ENCODE data around the gene AK1.

Gene AK1, protein sequence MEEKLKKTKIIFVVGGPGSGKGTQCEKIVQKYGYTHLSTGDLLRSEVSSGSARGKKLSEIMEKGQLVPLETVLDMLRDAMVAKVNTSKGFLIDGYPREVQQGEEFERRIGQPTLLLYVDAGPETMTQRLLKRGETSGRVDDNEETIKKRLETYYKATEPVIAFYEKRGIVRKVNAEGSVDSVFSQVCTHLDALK

DNA sequence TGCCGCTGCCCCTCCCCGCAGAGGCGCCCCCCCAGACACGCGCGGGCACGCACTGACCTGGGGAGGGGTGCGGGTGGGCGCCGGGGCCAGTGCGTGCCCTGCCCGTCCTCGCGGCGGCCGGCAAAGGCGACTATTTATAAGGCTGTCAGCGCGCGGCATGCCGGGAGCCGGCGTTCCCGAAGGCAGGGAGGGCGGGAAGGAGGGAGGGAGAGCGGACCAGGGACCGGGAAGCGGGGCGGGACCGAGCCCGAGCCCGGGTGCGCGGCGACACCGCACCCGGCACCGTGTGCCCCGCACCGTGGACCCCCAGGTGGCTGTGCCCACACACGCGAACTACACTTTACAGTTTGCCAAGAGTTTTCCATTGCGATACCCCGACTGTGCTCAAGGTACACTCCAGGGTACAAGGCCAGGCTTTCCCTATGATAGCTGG, at the start of gene AK1:
Gene AK1 (minus strand): TSS at position 110 of the 433 bp plus-strand sequence. CDS start 3,058 bp downstream, outside the sequence.
- DNase-seq (ENCODE audit: low spot score), result peak; percentile 87

DNA sequence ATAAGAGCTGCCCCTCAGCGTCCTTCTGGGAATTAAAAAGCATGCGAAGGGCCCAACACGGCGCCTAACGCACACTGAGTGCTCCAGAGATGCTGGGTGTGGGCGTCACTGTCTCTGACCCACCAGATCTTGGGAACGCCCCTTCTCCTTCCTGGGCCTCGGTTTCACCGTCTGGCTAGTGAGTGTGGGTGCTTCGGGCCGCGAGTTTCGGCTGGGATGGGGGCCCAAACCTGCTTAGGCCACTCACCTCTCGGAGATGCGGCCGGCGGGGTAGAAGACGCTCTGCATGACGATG, 49.4 kb upstream of the AK1 start:
- no peak for DNase-seq (ENCODE audit: low spot score)

DNA sequence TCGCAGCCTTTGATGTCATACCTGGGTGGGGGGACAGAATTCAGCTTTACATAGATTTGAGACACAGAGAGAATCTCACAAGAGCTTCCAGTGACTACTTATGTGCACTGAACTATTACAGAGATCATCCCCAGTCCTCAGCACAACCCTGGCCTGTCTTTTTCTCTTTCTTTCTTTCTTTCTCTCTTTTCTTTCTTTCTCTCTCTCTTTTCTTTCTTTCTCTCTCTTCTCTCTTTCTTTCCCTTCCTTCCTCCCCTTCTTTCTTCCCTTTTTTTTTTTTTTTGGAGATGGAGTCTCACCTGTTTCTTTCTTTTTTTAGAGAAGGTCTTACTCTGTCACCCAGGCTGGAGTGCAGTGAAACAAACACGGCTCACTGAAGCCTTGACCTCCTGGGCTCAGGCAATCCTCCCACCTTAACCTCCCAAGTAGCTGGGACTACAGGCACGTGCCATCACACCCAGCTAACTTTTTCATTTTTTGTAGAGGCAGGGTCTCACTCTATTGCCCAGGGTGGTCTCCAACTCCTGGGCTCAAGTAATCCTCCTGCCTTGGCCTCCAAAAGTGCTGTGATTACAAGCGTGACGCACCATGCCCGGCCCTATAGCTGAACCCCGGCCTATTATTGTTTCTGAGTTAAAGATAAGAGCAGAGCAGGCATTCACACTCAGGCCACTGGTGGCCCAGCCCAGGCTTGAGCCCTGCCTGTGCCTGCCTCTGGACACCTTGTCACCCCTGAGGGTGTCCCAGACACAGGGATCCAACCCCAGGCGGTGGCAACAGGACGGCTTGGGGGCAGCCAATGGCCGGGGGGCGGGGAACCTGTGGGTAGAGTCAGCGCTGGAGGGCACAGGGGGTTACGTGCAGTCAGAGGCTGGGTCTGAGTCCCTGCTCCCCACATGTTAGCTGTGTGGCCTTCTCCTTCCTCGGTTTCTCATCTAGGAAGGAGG, 48.8 kb upstream of the AK1 start:
- no peak for DNase-seq (ENCODE audit: low spot score)

DNA sequence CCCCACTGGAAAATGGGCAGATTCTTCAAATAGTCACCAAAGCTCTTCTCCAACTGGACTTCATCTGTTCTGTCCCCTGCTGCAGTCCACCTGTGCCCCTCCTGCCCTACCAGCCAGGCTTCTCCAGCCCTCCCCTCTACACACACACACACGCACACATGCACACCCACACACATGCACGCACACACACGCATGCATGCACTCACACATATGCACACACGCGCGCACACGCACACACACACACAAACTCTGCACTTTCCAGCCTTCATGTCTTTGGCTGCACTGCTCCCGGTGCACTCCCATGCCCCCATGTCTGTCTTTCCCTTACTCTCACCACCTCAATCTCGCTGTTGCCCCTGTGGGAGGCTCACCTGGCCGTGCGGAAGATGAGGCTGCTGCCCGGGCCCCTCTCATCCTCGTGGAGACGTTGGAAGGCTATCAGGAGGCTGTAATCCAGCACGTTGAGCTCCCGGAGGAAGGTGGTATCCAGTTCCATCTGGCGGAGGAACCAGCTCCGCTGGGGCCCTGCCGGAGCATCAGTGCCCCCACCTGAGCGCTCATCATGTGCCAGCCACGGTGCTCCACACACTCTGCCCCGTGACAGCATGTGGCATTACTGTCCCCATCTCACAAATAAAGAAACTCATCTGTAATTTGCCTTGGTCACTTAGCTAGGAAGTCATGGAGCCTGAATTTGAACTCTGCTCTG, 47.4 kb upstream of the AK1 start:
- DNase-seq (ENCODE audit: low spot score), result no peak

DNA sequence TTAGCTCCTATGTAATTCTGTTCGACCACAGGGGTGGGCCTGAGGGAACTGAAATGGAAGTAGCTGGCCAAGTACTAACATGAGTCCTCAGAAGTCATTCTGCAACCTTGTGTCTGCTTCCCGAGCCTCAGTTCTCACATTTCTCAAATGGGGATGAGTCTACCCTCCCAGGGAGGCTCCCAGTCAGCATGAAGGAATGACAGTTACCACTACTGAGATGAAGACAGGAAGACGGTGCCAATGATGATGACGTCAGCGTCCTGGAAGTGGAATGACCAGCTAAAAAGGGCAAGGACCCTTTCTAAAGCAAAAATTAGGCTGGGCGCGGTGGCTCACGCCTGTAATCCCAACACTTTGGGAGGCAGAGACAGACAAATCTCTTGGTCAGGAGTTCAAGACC, 46.3 kb upstream of the AK1 start:
- no peak for DNase-seq (ENCODE audit: low spot score)

DNA sequence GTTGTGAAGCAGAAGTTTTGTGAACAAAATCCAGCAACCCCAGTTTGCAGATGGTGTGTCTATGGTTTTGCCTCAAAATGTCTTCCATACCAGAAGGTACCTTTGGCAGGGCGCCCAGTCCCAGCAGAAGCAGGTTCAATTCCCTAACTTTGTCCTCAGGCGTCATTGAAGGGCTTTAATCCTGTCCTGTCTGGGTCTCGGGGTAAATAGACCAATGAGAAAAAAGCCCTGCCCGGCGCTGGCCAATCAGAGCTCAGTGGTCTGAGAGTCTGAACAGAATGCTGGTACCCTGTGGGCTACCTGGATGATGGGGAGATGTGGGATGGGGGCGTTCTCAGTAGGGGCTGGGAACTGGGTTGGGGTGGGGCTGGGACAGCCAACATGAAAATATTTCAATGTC, 45.6 kb upstream of the AK1 start:
- DNase-seq (ENCODE audit: low spot score), result no peak

DNA sequence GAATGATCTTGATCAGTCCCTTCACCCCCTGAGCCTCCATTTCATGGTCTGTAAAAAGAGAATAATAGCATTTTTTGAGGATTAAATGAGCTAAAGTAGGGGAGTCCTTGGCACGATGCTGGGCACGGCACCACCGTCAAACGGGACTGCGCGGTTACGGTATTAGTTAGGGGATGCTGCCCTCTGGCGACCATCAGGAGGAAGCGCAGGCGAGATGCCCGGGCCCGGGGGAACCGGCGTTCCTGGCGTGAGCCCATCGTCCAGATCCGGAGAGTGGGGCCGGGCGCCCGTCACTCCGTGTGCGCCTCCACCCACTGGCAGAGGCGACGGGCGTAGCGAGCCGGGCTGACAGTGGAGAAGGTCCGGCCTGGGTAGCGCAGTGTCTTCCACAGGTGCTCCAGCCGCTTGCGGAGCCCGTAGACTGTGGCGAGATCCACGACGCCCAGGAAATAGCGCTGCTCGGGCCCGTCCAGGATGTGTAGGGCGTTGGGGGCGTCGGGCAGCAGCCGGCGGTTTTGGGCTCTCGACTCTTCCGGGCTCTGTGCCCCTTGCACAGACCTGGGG, 44.2 kb upstream of the AK1 start:
- peak; percentile 79 for DNase-seq (ENCODE audit: low spot score)

DNA sequence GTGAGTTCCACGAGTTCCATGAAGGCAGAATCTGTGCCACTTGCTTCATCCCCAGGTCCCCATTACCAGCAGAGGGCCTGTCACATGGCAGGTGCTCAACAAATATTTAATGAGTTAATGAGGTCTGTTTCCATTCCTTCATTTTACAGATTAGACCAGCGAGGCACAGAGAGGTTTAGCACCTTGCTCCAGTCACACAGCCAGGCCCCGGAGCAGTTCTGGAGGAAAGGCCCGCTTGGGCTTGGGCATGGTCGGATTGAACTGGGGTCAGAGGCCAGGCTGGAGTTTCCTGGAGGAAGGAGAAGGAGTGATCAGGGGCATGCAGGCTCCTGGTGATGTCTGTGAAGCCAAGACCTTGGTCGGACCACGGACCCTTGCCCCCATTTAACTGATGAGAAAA, 43.3 kb upstream of the AK1 start:
- DNase-seq (ENCODE audit: low spot score), result no peak

DNA sequence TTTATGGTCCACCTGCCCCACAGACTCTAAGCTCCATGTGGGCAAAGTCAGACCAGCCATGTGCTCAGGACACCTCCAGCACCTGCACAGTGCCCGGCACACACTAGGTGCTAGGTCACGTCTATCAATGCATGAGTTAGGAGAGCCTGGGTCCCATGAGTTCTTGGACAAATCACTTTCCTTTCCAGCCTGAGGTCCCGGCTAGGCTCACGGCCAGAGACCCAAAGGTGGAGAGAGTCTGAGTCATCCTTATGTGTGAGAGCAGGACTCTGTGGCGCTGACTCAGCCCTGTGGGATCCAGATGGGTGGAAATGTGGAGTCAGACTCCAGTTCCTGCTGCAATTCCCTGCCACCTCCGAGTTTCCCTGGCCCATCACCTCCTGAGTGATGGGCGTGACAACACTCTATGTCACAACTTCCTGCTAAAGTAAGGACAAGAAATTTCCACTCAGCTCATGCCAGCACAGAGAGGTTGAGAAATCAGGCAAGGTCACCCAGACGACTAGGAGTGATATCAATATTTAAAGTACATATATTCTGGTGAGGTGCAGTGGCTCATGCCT, 41.9 kb upstream of the AK1 start:
- DNase-seq (ENCODE audit: low spot score), result no peak

DNA sequence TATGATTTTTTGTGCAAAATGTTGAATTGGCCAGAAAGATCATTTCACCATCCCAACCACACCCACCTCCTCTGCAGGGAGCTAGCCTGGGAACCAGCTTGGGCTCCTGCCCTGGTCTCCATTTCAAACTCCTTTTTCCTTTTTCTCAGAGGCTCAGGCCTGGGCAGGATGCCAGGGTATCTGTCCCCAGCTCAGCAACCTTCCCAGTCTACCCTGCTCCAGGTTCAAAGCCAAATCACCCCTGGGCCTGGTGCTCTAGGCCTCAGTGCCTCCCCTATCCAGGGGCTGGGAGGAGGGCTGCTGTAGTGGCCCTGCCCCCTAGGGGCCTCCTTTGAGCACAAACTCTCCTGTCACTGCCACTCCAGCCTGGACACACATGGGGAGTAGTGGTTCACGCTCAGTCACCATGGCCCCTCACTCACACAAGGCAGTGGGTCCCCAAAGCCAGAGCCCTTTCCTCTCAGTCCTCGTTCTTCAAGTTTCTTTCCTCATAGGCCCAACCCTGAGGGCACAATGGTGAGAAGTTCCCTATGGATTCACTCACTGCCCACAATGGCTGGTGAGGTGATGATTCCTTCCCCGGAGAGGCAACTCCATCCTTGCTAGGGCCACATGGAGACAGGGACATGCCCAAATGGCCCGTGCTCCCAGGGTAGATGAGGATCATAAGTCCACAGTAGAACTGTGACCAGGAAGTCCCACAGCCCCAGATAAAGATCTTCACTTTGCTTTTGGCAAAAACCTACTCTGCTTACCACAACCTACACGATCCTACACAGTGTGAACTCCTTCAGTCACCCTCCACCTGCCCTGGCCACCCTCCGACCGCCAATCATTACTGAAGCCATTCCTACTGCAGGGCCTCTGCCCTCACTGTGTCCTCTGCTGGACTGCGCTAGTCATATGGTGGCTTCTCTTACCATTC, 41.0 kb upstream of the AK1 start:
- DNase-seq (ENCODE audit: low spot score), result no peak

DNA sequence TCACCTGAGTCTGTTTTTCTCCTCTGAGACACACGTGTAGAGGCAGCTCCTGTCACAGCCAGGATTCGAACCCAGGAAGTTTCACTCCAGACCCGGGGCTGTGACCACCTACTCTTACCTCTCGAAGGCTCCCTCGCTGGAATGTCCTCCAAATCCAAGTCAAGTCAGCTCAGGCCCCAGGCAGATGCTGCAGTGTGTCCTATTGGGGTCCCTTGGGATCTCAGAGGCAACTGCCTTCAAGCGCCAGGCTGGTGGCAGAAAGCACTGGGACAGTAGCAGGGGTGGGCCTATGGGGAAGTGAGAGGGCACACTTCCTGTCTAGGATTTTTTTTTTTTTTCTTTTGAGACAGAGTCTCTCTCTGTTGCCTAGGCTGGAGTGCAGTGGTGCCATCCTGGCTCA, 40.1 kb upstream of the AK1 start:
- no peak for DNase-seq (ENCODE audit: low spot score)

DNA sequence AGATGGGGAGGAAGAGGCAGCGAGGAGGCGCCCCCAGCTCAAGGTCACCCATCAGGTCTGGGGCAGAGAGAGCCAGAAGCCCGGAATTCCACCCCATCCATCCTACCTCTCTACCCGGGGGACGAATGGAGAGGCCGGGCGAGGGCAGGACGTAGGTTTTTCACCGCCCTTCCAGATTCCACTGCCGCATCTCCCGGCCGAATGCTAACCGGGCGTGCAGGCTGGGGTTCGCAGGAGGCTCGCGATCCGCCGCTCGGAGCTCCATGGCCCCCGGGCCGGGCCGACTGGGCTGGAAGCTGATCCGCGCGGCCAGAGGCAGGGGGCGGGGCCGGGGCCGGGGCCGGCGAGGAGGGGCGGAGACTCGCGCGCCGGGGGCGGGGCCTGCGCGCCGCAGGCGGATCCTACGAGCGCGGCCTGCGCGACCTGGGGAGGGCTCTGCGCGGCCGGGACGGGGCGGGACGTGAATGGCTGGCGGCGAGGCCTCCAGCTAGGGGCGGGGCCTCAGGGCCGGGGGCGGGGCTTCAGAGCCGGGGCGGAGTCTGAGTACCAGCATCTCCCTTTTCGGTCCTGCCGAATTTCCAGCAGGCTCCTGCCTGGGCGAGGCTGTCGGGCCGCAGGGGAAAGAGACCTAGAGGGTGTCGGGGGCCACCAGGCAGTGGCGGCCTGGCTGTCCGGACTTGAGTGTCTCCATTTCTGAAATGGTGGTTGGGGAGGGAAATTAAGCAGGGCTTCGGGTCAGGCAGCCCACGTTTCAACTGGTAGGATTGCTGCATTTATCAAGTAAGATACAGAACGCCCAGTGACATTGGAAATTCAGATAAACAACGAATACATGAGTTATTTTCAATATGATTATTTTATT, 39.5 kb upstream of the AK1 start, which contains the start of gene ST6GALNAC4:
Gene ST6GALNAC4 (minus strand): TSS at position 322 of the 862 bp plus-strand sequence. CDS start 622 bp downstream, outside the sequence.
- peak; percentile 97 for DNase-seq (ENCODE audit: low spot score)

DNA sequence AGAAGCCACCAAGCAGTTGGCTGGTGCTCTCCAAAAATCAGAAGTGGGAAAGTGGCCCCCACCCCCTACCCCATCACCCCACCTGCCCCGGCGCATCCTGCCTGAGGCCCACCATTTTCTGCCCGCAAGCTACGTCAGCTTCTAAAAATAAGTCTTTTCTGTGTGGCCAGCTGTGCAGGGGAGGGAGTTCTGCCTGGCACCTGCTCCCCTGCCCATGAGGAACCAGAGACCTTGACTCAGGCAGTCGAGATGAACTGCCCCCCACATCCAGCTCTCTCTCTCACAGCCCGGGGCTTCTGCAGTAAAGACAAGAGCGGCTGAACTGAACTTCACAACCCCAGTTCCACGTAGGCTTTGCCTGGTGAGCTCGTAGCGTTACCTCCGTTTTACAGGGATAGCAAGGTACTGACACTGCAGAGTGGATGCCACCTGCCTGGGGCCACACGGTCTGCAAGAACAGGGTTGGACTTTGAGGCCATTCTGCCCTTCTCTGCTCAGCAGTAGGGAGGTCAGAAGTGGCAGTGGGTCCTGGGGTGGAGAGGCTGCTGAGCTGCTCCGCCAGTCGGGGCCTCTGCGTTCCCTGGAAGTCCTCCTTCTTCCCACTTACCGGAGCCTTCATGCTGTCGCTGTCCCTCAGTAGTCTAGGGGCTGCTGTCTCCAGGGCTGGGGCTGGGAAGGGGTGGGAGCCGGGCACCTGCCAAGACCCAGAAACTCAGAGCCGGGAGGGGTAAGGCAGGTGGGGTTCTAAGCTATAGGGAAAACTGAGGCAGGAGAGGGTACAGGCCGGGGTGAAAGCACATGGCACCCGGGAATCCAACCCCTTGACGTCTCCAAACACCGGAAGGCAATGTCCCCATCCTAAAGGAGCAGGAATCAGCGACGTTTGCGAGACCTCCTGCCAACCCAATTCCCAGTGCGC, 38.6 kb upstream of the AK1 start:
- peak; percentile 43 for DNase-seq (ENCODE audit: low spot score)

DNA sequence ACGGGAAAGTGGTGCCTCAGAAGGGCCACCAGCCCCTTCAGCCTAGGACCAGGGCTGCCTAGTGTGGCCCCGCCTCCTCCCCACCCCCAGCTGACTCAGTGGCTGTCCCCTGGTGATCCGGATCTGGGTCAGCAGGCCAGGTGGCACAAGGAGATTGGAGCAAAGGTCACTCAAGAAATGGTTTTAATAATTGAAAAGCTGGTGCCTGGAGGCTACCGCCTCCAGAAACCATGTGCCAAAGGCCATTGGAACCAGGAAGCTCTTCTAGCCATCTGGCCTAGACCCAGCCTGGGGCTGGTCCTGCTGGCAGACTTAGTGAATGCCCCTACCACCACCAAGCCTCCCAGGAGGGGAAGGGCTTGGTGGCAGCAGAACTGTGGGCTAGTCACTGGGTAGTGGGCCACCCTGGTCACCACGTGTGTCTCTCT, 37.9 kb upstream of the AK1 start:
- no peak for DNase-seq (ENCODE audit: low spot score)

DNA sequence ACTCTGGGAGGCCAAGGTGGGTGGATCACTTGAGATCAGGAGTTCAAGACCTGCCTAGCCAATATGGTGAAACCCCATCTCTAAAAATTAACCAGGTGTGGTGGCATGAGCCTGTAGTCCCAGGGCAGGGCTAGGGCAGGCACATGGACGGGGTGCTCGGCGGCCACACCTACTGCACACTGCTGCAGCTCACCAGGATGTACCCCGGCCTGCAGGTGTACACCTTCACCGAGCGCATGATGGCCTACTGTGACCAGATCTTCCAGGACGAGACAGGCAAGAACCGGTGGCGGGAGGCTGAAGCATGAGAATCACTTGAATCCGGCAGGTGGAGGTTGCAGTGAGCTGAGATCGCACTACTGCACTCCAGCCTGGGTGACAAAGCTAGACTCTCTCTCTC, 36.2 kb upstream of the AK1 start:
- DNase-seq (ENCODE audit: low spot score), result no peak

DNA sequence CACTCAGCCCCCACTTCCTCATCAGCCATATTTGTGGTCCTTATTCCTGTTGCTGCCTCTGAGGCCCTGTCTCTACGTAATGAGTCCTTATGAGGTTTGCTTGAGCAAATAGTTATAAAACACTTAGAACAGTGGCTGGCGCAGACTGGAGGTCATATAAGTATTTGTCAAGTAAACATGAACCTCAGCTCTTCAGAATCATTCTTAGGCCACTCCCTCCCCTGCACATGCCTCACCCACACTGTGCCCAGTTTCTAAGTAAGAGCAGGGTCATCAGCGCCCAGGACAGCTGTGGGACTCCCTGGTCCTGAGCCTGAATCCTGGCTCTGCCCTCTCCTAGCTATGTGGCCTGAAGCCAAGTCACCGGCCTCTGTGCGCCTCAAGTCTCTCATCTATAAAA, 35.4 kb upstream of the AK1 start:
- DNase-seq (ENCODE audit: low spot score), result no peak

DNA sequence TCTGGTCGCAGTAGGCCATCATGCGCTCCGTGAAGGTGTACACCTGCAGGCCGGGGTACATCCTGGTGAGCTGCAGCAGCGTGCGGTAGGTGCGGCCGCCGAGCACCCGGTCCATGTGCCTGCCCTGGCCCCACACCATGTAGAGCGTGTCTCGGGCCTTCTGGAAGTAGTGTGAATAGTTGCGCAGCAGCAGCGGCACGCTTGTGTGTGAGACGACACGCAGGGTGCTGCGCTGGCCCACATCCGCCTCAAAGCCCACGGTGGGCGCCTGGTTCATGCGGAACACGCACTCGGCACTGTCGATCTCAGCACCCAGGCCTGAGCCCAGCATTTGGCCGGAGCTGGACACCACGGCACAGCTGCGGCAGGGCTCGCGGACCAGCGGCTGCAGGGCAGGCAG, 34.8 kb upstream of the AK1 start:
- no peak for DNase-seq (ENCODE audit: low spot score)

DNA sequence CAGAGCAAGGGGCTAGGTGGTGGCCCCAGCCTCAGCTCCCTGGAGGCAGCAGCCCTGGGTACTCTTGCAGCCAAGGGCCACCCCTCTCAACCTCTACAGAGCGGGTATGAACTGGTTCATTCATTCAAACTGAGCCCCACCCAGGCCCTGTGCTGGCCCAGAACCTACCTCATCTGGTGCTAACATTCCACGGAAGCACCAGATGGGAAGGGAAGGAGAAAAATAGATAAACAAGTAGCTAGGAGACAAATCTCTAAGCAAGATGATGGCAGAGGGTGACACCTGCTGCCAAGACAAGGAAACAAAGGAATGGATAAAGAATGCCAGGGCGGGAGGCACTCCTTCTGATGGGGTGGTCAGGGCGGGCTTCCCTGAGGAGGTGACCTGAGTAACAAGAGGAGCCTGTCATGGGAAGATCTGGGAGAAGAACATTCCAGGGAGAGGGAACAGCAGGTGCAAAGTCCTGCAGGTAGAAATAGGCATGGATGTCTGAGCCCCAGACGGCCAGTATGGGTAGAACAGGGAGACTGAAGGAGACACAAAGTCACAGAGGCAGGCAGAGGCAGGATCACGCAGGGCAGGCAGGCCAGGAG, 33.2 kb upstream of the AK1 start:
- DNase-seq (ENCODE audit: low spot score), result peak; percentile 47
